ENCODE data around the gene DTNB. TPM values are rescaled to one million over a fixed set of nuclear protein-coding genes. Genes with fewer than 3 reads are reported as not detected.

DTNB gene
- total RNA-seq, 4 donors from 2014 or later, result 12.4 to 28.8 (median 14.9) TPM

DNA sequence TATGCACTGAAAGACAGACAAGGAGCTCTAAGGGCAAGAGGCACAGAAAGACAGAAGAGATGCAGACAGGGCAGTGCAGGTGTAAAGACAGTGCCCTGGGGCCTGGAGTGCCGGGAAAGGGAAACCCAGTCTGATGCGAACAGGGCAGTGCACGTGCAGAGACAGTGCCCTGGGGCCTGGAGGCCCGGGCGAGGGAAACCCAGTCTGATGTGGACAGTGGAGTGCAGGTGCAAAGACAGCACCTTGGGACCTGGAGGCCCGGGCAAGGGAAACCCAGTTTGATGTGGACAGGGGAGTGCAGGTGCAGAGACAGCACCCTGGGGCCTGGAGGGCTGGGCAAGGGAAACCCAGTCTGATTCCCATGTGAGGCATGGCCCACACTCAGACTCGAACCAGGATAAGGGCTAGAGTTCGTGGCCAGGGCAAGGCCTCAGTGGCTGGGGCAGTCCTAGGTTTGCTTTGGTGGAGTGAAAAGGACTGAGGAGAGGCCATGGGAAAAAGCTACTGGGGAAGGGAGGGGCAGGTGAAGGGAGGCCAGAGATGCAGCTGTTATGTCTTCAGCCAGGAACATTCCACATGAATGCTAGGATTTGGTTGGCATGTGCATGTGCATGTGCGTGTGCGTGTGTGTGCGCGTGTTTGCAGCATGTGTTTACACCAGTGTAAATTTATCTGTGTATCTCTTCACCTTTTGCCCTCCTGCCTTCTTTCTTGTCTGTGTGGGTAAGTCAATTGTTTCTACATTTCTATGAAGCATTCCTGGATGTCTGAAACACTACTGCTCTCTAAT is 292.6 kb downstream of the DTNB start:
- intact Hi-C loops (cut with DNase I; ENCODE audit: low total_unique reads), result no loop called here
- TF ChIP-seq, protein P1, sequence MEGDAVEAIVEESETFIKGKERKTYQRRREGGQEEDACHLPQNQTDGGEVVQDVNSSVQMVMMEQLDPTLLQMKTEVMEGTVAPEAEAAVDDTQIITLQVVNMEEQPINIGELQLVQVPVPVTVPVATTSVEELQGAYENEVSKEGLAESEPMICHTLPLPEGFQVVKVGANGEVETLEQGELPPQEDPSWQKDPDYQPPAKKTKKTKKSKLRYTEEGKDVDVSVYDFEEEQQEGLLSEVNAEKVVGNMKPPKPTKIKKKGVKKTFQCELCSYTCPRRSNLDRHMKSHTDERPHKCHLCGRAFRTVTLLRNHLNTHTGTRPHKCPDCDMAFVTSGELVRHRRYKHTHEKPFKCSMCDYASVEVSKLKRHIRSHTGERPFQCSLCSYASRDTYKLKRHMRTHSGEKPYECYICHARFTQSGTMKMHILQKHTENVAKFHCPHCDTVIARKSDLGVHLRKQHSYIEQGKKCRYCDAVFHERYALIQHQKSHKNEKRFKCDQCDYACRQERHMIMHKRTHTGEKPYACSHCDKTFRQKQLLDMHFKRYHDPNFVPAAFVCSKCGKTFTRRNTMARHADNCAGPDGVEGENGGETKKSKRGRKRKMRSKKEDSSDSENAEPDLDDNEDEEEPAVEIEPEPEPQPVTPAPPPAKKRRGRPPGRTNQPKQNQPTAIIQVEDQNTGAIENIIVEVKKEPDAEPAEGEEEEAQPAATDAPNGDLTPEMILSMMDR (IDR thresholded peaks at IDR 0.05), result no peak
- TF ChIP-seq POLR2A (IDR thresholded peaks at IDR 0.05), result no peak
- no peak overlapping the region for H3K4me3 ChIP-seq
- H3K9me3 ChIP-seq, result no peaks in the 10 kb centered on the region
- no peak for DNase-seq
- no peak overlapping the region for H3K27ac ChIP-seq
- no peaks in the 10 kb centered on the region for H3K36me3 ChIP-seq
- H3K27me3 ChIP-seq, result no peaks in the 10 kb centered on the region
- peaks cover 0 to 8% of the 10 kb centered on the region in 2 donors for H3K4me1 ChIP-seq

DNA sequence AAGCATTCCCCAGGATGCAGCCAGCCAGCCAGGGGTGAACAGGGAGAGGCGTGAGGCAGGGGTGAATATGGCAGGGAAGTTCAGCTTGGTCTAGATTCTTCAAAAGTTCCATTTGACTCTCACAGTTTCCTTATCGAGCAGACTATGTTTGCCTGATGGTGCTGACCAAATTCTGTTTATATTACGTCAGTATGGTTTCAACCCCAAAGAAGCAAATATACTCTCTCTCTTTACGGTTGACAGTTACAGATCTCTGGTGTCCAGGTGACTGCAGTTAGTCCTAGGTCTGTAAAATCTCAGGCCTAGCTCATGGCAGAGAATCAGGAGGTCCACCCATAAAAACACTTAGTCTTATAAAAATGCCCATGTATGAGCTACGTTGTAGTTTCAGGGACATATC is 293.4 kb downstream of the DTNB start:
- TF ChIP-seq, protein P1 (IDR thresholded peaks at IDR 0.05), result no peak
- no peak for TF ChIP-seq POLR2A (IDR thresholded peaks at IDR 0.05)

DNA sequence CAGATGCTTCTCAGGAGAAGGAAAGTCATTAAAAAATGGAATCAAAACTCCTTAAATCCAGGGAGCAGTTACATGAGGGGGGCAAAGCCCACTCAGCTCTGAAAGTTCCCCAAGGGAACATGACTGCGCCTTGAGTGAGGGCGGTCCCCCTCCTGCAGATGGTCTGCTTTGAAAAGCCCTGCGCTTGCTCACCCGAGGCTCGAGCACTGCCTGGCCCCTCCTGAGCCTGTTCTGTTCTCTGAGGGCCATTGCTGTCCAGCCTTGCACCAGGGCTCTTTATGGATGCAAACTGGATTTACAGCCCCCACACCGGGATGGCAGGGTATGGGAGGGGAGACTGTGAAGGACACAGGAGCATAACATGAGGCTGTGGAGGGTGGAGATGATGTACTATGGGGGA is 293.8 kb downstream of the DTNB start:
- Histone ChIP-seq H3K4me1 (peaks cover 0 to 8% of the 10 kb centered on the region in 2 donors), H3K4me3 (no peak overlapping the region), H3K27me3 (no peaks in the 10 kb centered on the region), H3K36me3 (no peaks in the 10 kb centered on the region), H3K9me3 (no peaks in the 10 kb centered on the region), H3K27ac (no peak overlapping the region)
- TF ChIP-seq, protein P1 (IDR thresholded peaks at IDR 0.05), result no peak
- TF ChIP-seq POLR2A (IDR thresholded peaks at IDR 0.05), result no peak
- no peak for DNase-seq
- intact Hi-C loops (cut with DNase I; ENCODE audit: low total_unique reads), result no loop called here

More for the DNA sequence above, 293.4 kb downstream of the DTNB start:
- Histone ChIP-seq H3K4me1 (peaks cover 0 to 8% of the 10 kb centered on the region in 2 donors), H3K27ac (no peak overlapping the region), H3K4me3 (no peak overlapping the region), H3K9me3 (no peaks in the 10 kb centered on the region), H3K27me3 (no peaks in the 10 kb centered on the region), H3K36me3 (no peaks in the 10 kb centered on the region)
- DNase-seq, result no peak
- intact Hi-C loops (cut with DNase I; ENCODE audit: low total_unique reads), result no loop called here

DNA sequence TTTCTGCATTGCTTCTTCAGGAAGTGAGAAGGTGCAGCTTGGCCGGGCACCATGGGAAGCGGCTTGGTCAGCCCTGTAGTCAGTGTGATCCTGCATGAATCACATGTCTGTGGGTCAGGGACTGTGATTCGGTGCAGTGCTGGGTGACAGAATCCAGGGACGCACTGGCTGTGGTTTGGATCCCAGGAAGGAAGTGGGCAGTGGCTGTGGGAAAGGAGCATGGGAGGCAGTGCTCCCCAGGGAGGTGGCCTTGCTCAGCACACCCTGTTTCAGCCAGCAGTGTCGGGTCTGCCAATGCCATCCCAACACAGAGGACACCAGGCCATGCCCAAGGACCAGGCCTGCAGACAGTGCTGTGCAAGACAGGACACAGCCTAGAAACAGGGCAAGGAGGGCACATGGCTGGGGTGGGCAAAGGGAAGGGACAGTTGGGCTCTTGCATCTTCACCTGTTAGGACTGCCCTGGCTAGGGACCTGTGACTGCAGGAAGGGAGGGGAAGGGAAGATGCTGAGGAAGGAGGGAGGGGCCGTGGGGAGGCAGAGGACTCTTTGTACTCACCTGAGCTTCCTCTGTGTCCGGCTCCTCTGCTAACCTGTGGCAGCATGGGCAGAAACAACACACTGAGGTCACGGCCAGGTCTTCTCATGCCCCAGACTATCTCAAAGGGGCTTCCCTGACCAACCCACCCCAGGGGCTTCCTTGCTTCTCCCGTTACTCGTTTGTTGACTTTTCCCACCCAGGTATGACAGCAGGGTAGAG is 294.5 kb downstream of the DTNB start:
- no peak for TF ChIP-seq POLR2A (IDR thresholded peaks at IDR 0.05)
- TF ChIP-seq, protein P1 (IDR thresholded peaks at IDR 0.05), result no peak
- H3K9me3 ChIP-seq, result no peaks in the 10 kb centered on the region
- no peaks in the 10 kb centered on the region for H3K27me3 ChIP-seq
- H3K27ac ChIP-seq, result no peak overlapping the region
- DNase-seq, result no peak
- H3K4me1 ChIP-seq, result peaks cover 0 to 8% of the 10 kb centered on the region in 2 donors
- H3K36me3 ChIP-seq, result no peaks in the 10 kb centered on the region
- intact Hi-C loops (cut with DNase I; ENCODE audit: low total_unique reads), result no loop called here
- H3K4me3 ChIP-seq, result no peak overlapping the region

Data from uterus (tissue), 4 donors.